ENCODE data around the gene HIP1.
"Not testable (repeated sequence)": the region's sequence is repeated elsewhere in the genome, so short reads cannot be mapped to it uniquely, and the experiment has no call there.

The HIP1 gene

GRCh38 chr7:75583255-75583654 is 155.5 kb downstream of the HIP1 start:
- in situ Hi-C loops (cut with MboI; ENCODE audit: low sequenced_read_pairs): no loop called here

GRCh38 chr7:75579899-75580298 is 158.8 kb downstream of the HIP1 start:
- in situ Hi-C loops (cut with MboI; ENCODE audit: low sequenced_read_pairs): no loop called here

- in situ Hi-C loops (cut with MboI; ENCODE audit: low sequenced_read_pairs): no loop called here
Measured at GRCh38 chr7:75578081-75578480, 160.7 kb downstream of the HIP1 start.

- in situ Hi-C loops (cut with MboI; ENCODE audit: low sequenced_read_pairs): no loop called here
Measured at GRCh38 chr7:75575488-75576121, 163.1 kb downstream of the HIP1 start.

GRCh38 chr7:75573477-75574019 is 165.2 kb downstream of the HIP1 start:
- in situ Hi-C loops (cut with MboI; ENCODE audit: low sequenced_read_pairs): no loop called here

GRCh38 chr7:75572814-75573213 is 165.9 kb downstream of the HIP1 start:
- in situ Hi-C loops (cut with MboI; ENCODE audit: low sequenced_read_pairs): no loop called here

- in situ Hi-C loops (cut with MboI; ENCODE audit: low sequenced_read_pairs): no loop called here
Measured at GRCh38 chr7:75572396-75572795, 166.3 kb downstream of the HIP1 start.

- in situ Hi-C loops (cut with MboI; ENCODE audit: low sequenced_read_pairs): no loop called here
Measured at GRCh38 chr7:75571209-75571608, 167.5 kb downstream of the HIP1 start.

GRCh38 chr7:75569629-75570282 is 169.0 kb downstream of the HIP1 start:
- in situ Hi-C loops (cut with MboI; ENCODE audit: low sequenced_read_pairs): not testable (repeated sequence)

GRCh38 chr7:75567948-75568595 is 170.7 kb downstream of the HIP1 start:
- in situ Hi-C loops (cut with MboI; ENCODE audit: low sequenced_read_pairs): no loop called here

- in situ Hi-C loops (cut with MboI; ENCODE audit: low sequenced_read_pairs): no loop called here
Measured at GRCh38 chr7:75565132-75565837, 173.5 kb downstream of the HIP1 start.

- in situ Hi-C loops (cut with MboI; ENCODE audit: low sequenced_read_pairs): no loop called here
Measured at GRCh38 chr7:75563171-75563570, 175.6 kb downstream of the HIP1 start.

GRCh38 chr7:75559976-75560365 is 178.8 kb downstream of the HIP1 start:
- in situ Hi-C loops (cut with MboI; ENCODE audit: low sequenced_read_pairs): no loop called here

GRCh38 chr7:75559355-75559975 is 179.3 kb downstream of the HIP1 start:
- in situ Hi-C loops (cut with MboI; ENCODE audit: low sequenced_read_pairs): no loop called here

GRCh38 chr7:75556835-75557234 is 181.9 kb downstream of the HIP1 start:
- in situ Hi-C loops (cut with MboI; ENCODE audit: low sequenced_read_pairs): not testable (repeated sequence)

- in situ Hi-C loops (cut with MboI; ENCODE audit: low sequenced_read_pairs): no loop called here
Measured at GRCh38 chr7:75555736-75556135, 183.0 kb downstream of the HIP1 start.

GRCh38 chr7:75546237-75547015 is 192.3 kb downstream of the HIP1 start:
- in situ Hi-C loops (cut with MboI; ENCODE audit: low sequenced_read_pairs): no loop called here

- in situ Hi-C loops (cut with MboI; ENCODE audit: low sequenced_read_pairs): no loop called here
Measured at GRCh38 chr7:75537731-75538130, 201.0 kb downstream of the HIP1 start.

- in situ Hi-C loops (cut with MboI; ENCODE audit: low sequenced_read_pairs): no loop called here
Measured at GRCh38 chr7:75536940-75537538, 201.7 kb downstream of the HIP1 start.

- in situ Hi-C loops (cut with MboI; ENCODE audit: low sequenced_read_pairs): no loop called here
Measured at GRCh38 chr7:75536491-75536890, 202.2 kb downstream of the HIP1 start.

All from HL-60/S4 treated with phorbol 12-myristate 13-acetate at 8.2 ng/mL for 4 days and 3 days (cell line).